Panc1 (cell line): ENCODE measurements around the gene CFAP43. TPM values are rescaled to one million over a fixed set of nuclear protein-coding genes. Genes with fewer than 3 reads are reported as not detected.

Source experiments
- ATAC-seq: fragments of 200-7000 bp; cut with Tn5 transposase; 2 replicates; pipeline ENCODE4 v1.9.1; 2020; ENCODE audit warnings: mild to moderate bottlenecking, moderate library complexity
- BruUV-seq: library from RNA; stranded (reverse); fragments of 400-500 nt; replicated peaks from 2 replicates; lab custom pipeline; 2021; lab: Mats Ljungman, UMichigan
- CTCF ChIA-PET: fragments of 300-600 bp; sonication (Branson Sonifier 250); formaldehyde crosslinking; loops from one replicate; lab custom pipeline; 2022; ENCODE audit warnings: antibody characterized with exemption; lab: Charles Lee
- POLR2A ChIA-PET: fragments of 300-600 bp; sonication (Branson Sonifier 250); formaldehyde crosslinking; loops from one replicate; lab custom pipeline; 2022; ENCODE audit warnings: antibody characterized with exemption; lab: Charles Lee
- DNase-seq: peaks from one replicate; pipeline ENCODE4 v3.0.0-alpha.2; 2010; ENCODE audit warnings: low read depth, low spot score
- H3K27ac ChIP-seq: 2 replicates; pipeline ENCODE4 v1.5.1; 2011; ENCODE audit warnings: mild to moderate bottlenecking, low read length, inconsistent platforms
- H3K27me3 ChIP-seq: fragments of 200-500 bp; sonication (Bioruptor generic); 2 replicates; pipeline ENCODE4 v1.6.0; 2014; ENCODE audit warnings: low read length, inconsistent platforms; ENCODE audit not compliant: control insufficient read depth, insufficient read depth
- H3K36me3 ChIP-seq: fragments of 200-500 bp; sonication (Bioruptor generic); 2 replicates; pipeline ENCODE4 v1.5.1; 2014; ENCODE audit warnings: inconsistent platforms, mild to moderate bottlenecking, low read length, moderate library complexity; ENCODE audit not compliant: control insufficient read depth, insufficient read depth
- H3K4me1 ChIP-seq: 2 replicates; pipeline ENCODE4 v1.5.1; 2011; ENCODE audit warnings: inconsistent platforms, mild to moderate bottlenecking, low read length, moderate library complexity; ENCODE audit not compliant: control insufficient read depth, insufficient read depth
- H3K4me3 ChIP-seq, 2 experiments: 2 replicates each; pipeline ENCODE4 v1.5.1; 2011 to 2012; ENCODE audit warnings: low read depth in 2 of 2, low read length in 2 of 2, mild to moderate bottlenecking in 2 of 2, inconsistent platforms in 1 of 2, moderate library complexity in 1 of 2
- H3K9me3 ChIP-seq: fragments of 200-500 bp; sonication (Bioruptor generic); 2 replicates; pipeline ENCODE4 v1.5.1; 2014; ENCODE audit warnings: low read depth, mild to moderate bottlenecking, inconsistent platforms, low read length, moderate library complexity; ENCODE audit not compliant: control insufficient read depth, insufficient read depth
- POLR2AphosphoS5 ChIP-seq: IDR thresholded peaks from 2 replicates; pipeline ENCODE4 v1.6.1; 2012; ENCODE audit warnings: mild to moderate bottlenecking, low read depth, low read length, moderate library complexity
- SIN3A ChIP-seq: IDR thresholded peaks from 2 replicates; pipeline ENCODE4 v1.6.1; 2012; ENCODE audit warnings: low read depth, mild to moderate bottlenecking, low read length, moderate library complexity, borderline replicate concordance; ENCODE audit not compliant: insufficient read depth
- TCF7L2 ChIP-seq: IDR thresholded peaks from 2 replicates; pipeline ENCODE4 v1.6.1; 2011; ENCODE audit warnings: mild to moderate bottlenecking, low read depth, low read length, inconsistent platforms
- in situ Hi-C: cut with HindIII; loops from 2 replicates; pipeline ENCODE4 v1.10.0; 2016; ENCODE audit warnings: low sequenced_read_pairs, low pct_unique_long_range_greater_than_20kb
- intact Hi-C: fragments of 100-400 bp; cut with micrococcal nuclease; formaldehyde crosslinking; loops from one replicate; pipeline ENCODE4 v1.10.0; 2022; ENCODE audit not compliant: unreplicated experiment
- total RNA-seq: library from RNA; stranded (reverse); gene quantifications from one replicate; pipeline ENCODE4 v1.2.1, GENCODE V29; 2021; ENCODE audit not compliant: unreplicated experiment
- TF ChIP-seq, protein P1 (sequence below): fragments of 450-650 bp; IDR thresholded peaks from 2 replicates; pipeline ENCODE4 v1.5.1; 2017; ENCODE audit warnings: mild to moderate bottlenecking
- TF ChIP-seq, protein P2 (sequence below), 2 experiments: IDR thresholded peaks; 2 replicates each; pipeline ENCODE4 v1.6.1; 2011 to 2012; ENCODE audit warnings: low read depth in 2 of 2, control low read depth in 1 of 2, low read length in 1 of 2, mild to moderate bottlenecking in 1 of 2, moderate library complexity in 1 of 2; ENCODE audit not compliant: insufficient read depth in 1 of 2

CFAP43 gene
- total RNA-seq, 1 experiment from 2014 or later = 0.21 TPM

DNA sequence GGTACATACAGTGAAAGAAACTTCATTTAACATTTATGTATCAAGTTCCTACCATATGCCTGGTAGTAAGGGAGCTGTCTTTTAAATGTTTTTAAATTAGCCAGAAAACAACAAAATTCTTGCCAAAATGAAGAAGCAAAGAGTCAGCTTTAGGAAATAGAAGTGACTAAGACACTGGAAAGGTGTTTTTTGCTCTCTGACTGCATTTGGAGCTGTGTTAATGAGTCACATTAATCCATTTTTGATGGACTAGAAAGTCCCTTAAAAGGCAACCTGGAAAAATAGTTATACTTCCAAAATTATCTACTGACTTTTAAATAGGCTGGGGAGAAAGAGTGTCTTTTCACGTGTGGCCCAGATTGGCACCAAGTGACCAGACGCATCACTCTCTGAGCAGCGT, 142.5 kb downstream of the CFAP43 start:
- Histone ChIP-seq H3K27me3 (no peaks in the 10 kb centered on the region), H3K4me1 (no peaks in the 10 kb centered on the region), H3K9me3 (no peaks in the 10 kb centered on the region), H3K4me3 (no peak overlapping the region), H3K36me3 (no peaks in the 10 kb centered on the region), H3K27ac (no peak overlapping the region)
- no peak for DNase-seq
- TF ChIP-seq SIN3A = no peak
- TF ChIP-seq, protein P1, sequence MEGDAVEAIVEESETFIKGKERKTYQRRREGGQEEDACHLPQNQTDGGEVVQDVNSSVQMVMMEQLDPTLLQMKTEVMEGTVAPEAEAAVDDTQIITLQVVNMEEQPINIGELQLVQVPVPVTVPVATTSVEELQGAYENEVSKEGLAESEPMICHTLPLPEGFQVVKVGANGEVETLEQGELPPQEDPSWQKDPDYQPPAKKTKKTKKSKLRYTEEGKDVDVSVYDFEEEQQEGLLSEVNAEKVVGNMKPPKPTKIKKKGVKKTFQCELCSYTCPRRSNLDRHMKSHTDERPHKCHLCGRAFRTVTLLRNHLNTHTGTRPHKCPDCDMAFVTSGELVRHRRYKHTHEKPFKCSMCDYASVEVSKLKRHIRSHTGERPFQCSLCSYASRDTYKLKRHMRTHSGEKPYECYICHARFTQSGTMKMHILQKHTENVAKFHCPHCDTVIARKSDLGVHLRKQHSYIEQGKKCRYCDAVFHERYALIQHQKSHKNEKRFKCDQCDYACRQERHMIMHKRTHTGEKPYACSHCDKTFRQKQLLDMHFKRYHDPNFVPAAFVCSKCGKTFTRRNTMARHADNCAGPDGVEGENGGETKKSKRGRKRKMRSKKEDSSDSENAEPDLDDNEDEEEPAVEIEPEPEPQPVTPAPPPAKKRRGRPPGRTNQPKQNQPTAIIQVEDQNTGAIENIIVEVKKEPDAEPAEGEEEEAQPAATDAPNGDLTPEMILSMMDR = no peak
- TF ChIP-seq, protein P2, sequence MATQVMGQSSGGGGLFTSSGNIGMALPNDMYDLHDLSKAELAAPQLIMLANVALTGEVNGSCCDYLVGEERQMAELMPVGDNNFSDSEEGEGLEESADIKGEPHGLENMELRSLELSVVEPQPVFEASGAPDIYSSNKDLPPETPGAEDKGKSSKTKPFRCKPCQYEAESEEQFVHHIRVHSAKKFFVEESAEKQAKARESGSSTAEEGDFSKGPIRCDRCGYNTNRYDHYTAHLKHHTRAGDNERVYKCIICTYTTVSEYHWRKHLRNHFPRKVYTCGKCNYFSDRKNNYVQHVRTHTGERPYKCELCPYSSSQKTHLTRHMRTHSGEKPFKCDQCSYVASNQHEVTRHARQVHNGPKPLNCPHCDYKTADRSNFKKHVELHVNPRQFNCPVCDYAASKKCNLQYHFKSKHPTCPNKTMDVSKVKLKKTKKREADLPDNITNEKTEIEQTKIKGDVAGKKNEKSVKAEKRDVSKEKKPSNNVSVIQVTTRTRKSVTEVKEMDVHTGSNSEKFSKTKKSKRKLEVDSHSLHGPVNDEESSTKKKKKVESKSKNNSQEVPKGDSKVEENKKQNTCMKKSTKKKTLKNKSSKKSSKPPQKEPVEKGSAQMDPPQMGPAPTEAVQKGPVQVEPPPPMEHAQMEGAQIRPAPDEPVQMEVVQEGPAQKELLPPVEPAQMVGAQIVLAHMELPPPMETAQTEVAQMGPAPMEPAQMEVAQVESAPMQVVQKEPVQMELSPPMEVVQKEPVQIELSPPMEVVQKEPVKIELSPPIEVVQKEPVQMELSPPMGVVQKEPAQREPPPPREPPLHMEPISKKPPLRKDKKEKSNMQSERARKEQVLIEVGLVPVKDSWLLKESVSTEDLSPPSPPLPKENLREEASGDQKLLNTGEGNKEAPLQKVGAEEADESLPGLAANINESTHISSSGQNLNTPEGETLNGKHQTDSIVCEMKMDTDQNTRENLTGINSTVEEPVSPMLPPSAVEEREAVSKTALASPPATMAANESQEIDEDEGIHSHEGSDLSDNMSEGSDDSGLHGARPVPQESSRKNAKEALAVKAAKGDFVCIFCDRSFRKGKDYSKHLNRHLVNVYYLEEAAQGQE (IDR thresholded peaks at IDR 0.05; ENCODE audit: insufficient read depth in 1 of 2, low read depth in 2 of 2, low read length in 1 of 2) = no peak
- no peak for TF ChIP-seq TCF7L2
- in situ Hi-C loops (no loop called here), intact Hi-C loops (no loop called here)
- no TSS peak for BruUV-seq
- POLR2A ChIA-PET = no interaction called here
- CTCF ChIA-PET = interaction anchor here (0.7 kb wide), 1 partner anchor 98 kb away, joined by 3 read pairs; no protein-coding TSS in a partner anchor
- ATAC-seq = no peak

DNA sequence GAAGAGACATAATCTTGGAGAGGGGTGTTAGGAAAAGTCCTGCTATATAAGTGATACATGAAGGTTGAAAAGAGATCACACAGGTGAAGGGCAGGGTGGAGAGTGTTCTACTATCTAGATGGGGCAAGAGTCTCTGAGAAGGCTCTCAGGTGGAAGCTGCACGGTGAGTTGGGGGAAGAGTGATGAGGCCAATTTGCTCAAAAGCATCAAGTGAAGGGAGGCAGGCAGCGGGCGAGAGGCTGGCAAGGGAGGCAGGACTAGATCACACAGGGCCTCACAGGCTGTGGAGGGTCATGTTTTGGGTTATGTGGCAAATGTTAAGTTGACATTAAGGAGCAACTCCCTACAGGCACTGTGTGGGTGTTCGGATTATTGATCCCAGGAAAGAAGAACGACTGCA, 143.9 kb downstream of the CFAP43 start:
- Histone ChIP-seq H3K9me3 (no peaks in the 10 kb centered on the region), H3K27me3 (no peaks in the 10 kb centered on the region), H3K4me1 (no peaks in the 10 kb centered on the region), H3K4me3 (no peak overlapping the region), H3K27ac (no peak overlapping the region), H3K36me3 (no peaks in the 10 kb centered on the region)
- POLR2A ChIA-PET = interaction anchor here (0.6 kb wide), 1 partner anchor 56 kb away, joined by 7 read pairs; no protein-coding TSS in a partner anchor
- ATAC-seq (no peak), DNase-seq (no peak)
- in situ Hi-C loops (no loop called here), intact Hi-C loops (no loop called here)
- TF ChIP-seq POLR2AphosphoS5 (no peak), TCF7L2 (no peak), SIN3A (no peak)
- TF ChIP-seq, protein P1 = no peak
- TF ChIP-seq, protein P2 (IDR thresholded peaks at IDR 0.05; ENCODE audit: insufficient read depth in 1 of 2, low read depth in 2 of 2, low read length in 1 of 2) = no peak
- no TSS peak for BruUV-seq
- CTCF ChIA-PET = no interaction called here
